Hippocampal formation (tissue), 2 donors: Measurements from ENCODE around the gene COL4A2.

Experiments used
- DNase-seq, 2 donors: peaks; one replicate each; lab custom pipeline; 2025; lab: John Stamatoyannopoulos, UW

Gene COL4A2

DNA sequence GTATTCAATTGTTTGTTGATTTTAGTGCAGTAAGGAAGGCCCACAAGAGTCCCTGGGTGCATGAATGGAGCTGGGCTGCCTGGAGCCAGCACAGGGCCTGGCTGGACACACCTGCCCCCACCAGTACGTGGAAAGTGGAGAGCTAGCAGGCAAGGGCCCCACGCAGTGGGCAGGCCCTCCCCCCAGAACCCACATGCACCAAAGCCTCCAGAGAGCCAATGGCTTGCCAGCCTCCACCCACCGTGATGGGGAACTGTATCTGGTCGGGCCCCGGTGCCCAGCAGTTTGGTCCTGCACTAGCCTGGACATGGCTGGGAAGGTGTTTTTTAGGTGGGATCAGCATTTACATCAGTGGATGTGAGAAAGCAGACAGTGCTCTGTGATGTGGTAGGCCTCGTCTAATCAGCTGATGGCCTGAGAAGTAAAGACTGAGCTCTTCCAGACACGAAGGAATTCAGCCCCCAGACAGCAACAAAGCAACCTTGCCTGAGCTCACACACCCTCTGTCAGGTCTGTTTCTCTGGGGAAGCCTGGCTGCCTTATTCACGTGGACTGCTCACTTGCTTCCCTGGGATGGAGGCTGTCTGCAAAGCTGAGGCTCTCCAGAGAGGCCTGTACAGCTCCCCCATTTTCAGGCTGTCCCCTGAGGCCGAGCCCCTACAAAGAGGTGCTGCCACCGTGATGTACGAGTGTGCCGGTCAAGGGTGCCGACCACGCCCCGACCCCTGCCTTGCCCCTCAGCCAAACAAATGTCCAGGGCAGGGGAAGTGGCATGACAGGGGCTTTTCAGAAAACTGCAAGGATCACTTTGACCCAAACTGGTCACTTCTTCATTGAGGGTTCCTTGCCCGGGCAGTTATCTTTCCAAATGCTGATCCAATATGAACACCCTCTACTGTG, 226.9 kb downstream of the COL4A2 start:
- DNase-seq: no peak

DNA sequence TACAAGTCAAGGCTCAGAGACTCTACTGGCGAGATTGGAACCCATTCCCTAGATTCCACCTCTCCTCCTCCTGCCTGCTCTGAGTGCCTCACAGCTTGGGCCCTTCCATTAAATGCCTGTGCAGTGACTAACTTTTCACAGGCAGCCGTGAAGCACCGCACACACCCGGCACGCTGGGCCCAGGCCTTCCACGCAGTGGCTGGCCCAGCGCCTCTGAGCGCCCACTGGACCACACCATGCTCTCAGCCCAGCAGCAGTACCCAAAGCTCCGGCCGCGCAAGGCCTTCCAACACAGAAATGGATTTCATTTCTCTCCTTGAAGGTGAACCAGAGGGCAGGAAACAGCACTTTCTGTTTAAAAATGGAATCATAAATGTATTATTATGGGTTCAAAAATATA, 228.4 kb downstream of the COL4A2 start:
- no peak for DNase-seq

DNA sequence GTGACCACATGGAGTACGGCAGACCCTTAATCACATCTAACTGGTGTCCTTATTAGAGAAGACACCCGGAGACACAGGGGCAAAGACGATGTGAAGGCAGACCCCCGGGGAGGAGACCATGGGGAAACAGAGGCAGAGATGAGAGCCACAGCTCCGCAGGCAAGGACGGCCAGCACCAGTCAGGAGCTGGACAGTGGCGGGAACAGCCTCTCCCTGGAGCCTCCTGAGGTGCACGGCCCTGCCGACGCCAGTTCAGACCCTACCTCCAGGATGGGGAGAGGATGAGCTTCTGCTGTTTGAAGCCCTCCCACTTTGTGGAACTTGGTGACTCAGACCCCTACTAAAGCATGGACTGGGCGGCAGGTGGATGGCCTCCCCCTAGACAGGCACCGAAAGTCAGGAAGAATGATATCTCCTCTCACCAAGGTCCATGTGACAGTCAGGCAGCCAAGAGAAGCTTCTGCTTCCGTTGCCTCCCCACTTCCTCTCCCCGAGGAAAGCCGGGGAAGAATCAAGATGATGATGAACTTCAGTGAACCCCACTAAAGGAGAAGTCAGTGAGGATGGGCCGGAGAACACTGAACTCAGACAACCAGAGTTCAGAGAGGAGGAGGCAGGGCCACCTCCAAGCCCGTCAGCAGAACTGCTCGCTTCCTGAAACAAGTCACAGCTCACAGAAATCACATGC, 229.1 kb downstream of the COL4A2 start:
- DNase-seq: peak; percentile 12 to 31

DNA sequence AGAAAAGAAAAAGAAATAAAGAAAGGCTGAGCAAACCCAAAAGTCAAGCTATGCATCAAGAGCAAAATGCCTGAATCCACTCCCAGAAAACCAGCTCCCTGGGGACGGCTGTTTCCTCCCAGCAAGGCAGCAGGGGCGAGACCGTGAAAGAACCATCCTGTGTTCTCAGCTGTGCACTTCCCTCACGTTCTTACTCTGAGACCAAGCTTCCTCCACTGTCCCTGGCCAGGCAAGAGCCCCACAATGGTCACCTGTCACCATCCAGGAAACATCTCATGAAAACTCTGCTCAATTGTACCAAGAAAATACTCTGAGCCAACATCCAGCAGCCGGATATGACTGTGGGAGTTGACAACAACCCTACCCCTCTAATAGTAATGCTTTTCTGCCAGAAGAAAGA, 231.5 kb downstream of the COL4A2 start:
- no peak for DNase-seq

DNA sequence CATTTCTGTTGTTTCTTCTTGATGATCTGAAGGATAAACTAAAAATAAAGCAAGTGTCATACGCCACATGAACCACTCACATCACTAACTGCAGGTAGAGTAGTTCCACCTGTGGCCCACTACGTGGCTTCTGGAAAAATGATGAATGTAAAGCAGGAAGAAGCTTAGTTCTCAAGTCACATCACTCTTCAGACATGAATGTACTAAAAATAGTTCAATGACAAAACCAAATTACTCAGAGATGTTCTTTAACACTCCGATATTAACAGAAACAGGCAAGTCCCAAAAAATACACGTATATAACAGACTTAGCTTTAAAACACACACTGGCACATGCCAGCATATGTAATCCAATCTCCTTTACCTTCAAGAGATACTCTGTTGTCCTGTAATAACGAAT, 232.8 kb downstream of the COL4A2 start:
- no peak for DNase-seq

DNA sequence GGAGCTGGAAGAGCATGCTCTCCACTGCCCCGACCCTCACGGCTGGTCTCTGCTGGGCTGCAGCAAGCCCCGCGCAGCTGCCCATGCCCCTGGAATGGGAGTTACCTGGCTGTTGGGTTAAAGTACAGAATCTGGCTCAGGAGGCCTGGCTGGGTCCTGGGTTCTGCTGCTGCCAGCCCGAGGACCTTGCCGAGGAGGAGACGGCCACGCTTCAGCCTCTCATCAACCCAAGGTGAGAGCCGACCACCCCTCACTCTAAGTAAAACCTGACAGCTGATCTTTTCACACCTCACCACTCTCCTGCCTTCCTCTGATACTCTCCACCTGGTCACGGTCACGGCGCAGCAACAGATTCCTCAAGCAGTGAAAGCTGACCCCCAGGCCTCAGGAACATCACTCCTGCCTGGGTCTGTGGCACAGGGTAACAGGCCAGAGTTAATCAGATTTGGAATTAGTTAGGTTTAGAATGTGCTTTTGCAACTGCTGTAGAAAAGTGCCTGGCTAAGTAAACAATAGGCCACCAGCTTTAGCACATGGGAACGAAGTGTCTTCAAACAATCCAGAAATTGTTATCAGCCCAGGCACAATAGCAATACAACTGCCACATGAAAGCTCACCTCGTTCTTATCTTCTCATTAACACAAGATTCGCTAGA, 233.9 kb downstream of the COL4A2 start:
- no peak for DNase-seq

DNA sequence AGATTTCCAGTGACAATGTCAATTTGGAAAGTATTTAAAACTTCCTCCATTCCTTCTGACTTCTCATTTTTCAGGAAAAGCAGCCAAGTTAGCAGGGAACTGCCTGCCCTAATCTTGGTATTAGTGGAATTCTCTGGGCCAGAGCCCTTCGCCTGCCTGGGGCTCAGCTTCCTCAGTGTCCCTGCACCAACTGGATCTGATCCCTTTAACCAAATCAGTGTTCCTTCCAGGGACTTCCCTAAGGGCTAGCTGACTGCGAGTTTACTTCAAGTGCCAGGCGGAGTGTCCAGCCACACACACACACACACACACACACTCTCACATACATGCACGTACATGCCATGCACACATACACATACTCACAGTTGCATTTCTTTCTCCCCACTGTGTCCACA, 234.4 kb downstream of the COL4A2 start:
- no peak for DNase-seq

DNA sequence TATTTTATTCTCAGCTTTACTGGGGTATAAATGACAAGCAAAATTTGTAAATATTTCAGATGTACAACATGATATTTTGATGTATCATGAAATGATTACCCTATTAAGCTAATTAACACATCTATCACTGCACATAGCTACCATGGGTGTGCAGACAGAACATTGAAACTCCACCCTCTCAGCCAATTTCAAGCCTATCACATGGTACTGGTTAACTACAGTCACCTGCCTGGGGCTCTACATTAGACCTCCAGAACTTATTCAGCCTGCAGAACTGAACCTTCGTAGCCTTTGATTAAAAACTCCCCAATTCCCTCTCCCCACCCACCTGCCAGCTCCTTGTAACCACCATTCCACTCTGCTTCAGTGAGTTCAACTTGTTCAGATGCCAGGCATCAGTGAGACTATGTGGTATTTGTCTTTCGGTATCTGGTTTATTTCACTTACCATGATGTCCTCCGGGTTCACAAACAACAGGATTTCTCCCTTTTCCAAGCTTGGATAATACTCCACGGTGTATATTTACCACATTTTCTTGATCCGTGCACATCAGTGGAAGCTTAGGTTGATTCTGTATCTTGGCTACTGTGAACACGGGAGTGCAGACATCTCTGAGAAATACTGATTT, 235.2 kb downstream of the COL4A2 start:
- no peak for DNase-seq

DNA sequence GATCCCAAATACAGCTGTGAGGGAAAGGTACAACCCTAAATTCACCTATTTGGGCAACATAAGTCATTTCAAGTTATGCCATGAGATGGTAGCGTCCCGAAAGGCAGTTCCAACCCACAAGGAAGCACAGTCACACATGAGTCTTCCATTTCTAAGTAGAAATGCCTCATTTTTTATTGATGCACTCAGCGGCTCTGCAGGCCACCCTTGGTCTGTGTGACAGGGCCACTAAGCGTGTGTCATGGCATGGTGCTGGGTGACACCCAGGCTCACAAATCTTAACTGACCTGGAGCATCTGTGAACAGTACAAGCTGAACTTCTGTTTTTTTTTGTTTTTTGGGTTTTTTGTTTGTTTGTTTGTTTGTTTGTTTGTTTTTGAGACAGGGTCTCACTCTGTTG, 239.3 kb downstream of the COL4A2 start:
- DNase-seq: no peak

DNA sequence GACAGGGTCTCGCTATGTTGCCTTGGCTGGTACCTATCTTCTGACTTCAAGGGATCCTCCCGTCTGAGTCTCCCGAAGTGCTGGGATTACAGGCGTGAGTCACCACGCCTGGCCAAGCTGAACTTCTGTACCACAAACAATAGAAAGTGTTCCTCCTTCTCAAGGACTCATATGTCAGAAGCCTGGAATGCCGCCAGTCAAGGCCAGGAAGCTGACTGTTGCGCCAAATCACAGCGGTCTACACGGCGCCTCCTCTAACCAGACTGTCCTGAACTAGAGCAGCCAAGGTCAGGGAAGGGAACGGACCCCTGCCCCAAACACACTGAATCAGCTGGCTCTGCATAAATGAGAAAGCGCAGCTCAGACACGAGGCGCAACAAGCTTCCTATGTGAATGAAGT, 239.8 kb downstream of the COL4A2 start:
- no peak for DNase-seq

DNA sequence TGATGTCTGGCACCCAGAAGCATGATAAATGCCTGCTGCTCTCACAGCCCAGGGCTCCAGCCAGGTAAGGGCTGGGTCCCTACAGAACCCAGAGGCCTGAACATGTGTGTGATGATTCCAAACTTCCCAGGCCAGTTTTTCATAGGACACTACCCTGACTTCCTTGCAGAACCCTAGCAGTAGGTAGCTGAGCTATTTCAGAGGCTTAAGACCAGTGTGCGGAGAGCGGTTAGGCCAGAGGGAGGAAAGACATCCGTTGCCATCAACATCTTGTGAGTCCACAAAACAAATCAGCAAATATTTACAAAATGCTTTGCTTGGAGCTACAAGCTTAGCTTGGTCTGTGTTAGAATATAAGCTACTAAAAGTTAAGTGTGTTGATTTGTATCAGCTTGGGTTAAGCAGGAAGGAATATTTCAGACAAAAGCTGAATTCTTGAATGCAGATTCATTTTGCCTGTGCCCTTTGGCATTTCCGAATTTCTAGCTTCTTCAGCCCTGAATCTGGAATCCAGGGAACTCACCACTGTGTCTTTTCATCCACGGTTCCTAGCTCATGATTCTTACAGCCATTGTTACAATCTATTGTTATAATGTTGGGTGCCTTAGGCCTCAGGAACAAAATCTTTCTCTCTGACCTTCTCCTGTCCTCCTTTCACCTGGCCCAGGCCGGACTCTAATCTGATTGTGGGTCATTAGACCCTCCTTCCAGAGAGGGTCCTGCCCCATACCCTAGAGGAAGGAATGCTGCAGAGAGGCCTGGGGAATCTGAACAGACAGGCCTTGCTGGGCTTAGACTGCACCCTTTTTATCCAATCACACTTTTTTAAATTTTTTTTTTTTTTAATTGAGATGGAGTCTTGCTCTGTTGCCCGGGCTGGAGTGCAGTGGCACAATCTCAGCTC, 242.1 kb downstream of the COL4A2 start:
- DNase-seq: no peak

DNA sequence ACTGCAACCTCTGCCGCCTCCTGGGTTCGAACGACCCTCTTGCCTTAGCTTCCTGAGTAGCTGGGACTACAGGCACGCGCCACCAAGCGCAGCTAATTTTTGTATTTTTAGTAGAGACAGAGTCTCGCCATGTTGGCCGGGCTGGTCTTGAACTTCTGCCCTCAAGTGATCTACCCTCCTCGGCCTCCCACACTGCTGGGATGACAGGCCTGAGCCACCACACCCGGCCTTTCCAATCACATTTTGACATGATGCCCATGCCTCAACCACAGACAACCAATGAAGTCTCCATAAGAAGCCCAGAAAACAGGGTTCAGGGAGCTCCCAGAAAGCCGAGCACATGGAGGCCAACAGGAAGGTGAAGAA, 242.7 kb downstream of the COL4A2 start:
- DNase-seq: no peak

DNA sequence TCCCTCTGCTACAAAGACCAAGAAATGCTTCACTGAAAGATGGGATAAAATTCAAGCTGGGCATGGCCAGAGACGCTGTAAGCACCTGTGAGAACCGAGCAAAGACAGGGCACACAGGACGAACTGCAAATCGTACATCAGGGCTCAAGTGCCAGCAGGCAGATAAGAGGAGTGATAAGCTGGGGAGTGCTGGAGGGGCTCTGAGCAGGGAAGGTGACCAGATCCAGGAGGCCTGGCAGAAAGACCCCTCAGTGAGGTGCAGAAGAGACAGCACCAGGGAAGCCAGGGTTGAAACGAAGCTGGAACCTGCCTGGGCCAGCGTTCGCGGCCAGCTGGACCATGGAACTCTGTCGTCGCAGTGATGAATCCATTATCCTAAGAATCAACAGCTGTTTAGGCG, 244.2 kb downstream of the COL4A2 start:
- DNase-seq: no peak

DNA sequence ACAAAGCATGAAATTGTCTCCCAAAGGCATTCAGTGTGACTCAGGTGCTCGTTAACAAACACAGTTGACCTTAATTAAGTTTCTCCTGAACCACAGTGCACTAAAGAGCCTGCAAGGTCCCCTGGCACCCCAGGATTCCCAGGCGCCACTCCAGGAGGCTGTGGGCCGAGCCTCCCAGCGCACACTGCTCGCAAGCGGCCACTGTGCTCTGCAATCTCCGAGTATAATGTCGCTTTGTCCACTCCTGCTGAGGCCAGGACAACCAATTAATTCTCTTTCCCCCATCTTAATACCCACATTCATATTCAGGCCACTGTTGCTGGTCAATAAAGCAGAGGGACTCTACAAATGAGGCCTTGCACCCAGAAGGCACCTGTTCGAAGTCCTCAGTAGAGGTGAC, 245.7 kb downstream of the COL4A2 start:
- DNase-seq: peak in 1 of 2 donors; percentile 16

DNA sequence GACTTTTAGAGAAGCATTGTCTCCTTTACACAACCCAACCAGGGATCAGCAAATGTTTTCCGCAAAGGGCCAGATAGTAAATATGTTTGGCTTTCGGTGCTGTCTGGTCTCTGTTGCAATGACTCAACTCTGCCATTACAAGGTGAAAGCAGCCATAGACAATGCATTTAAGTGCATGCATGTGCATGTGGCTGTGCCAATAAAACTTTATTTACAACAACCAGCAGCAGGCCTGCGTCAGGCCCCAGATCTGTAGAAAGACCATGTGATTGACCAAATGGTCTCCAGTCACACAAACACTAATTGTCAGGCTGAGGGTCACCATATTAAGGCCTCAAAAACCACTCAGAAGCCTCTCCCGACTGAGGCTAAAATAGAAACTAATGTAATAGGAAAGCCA, 246.3 kb downstream of the COL4A2 start:
- no peak for DNase-seq

DNA sequence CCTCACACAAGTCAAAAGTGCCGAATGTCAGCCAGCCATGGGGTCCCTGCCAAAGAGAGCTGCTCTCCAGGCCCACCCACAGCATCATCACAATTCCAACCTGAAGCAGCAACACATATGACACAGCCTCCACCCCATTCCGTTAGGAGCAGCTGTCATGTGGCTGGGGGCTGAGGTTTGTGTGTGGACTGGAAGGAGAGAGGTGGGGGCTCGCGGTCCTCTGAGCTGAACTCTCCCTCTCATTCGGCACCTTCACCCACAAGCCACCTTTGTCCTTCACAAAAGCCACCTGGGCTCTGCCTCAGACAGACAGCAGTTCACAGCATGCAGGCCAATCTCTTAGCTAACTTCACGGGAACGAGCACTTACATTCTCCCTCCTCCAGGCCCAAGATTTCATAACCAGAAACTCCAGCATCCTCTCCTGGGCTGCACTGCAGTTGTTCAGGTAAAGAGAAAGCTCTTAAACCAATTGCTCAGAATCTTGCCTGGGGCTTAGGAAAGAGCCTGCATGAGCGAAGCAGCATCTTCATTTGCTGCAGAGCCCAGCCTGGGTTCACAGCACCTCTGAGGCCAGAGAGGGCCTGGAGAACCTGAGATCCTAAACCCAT, 247.2 kb downstream of the COL4A2 start:
- DNase-seq: no peak

DNA sequence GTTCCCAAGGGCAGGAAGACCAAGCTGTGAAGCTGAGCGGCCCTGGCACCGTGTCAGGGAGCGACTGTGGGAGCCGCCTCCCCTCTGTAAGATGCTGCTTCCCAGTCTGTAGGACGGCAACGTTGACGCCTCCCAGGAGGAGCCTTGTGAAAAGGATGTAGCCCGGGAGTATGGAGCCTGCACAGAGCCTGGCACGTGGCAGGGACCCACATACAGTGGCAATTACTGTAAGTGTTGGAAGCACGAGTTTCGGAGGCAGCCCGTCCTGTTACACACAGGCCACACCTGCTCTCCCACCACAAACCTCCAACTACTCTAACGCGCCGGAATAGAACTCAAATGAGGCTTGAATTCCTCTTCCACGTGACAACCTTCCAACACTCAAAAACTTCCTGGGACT, 247.9 kb downstream of the COL4A2 start:
- DNase-seq: no peak

DNA sequence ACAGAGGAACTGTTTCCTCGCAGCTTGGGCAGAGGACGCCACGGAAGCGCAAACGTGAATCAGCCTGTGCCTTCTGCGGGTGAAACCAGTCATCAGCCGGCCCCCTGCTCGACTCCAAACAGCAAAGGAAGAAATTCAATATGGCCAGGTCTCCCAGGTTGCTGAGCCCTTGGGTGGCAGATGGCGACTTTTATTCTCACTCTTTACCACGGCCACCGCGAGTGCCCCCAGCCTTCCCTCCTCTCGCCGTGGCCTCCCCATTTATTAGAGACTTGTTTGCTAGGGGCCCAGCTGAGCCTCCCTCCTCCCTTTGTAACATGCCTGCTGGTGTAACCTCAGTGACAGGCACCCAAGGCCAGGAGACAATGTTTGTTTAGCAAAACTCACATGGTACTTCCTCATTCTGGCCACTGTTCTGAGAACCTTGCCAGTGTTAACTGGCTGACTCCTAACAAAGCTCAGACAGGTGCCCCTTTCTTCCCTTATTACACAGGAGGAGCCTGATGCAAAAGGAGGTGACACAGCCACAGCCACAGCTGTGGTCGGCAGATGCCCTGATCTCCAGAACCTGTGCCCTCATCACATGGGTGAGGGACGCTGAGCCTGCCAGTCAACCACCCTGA, 248.6 kb downstream of the COL4A2 start:
- no peak for DNase-seq

DNA sequence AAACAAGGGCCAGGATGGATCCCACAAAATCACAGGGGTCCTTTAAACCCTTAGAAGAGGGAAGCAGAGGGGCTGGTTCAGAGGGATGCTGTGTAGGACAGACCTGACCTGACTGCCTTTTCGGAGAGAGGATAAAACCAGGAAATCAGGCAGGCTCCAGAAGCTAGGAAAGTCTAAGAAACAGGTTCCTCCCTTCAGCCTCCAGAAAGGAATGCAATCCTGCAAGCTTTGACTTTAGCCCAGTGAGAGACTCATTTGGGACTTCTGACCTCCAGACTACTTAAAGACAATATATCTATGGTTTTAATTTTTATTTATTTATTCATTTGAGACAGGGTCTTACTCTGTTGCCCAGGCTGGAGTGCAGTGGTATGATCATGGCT, 249.1 kb downstream of the COL4A2 start:
- DNase-seq: no peak

DNA sequence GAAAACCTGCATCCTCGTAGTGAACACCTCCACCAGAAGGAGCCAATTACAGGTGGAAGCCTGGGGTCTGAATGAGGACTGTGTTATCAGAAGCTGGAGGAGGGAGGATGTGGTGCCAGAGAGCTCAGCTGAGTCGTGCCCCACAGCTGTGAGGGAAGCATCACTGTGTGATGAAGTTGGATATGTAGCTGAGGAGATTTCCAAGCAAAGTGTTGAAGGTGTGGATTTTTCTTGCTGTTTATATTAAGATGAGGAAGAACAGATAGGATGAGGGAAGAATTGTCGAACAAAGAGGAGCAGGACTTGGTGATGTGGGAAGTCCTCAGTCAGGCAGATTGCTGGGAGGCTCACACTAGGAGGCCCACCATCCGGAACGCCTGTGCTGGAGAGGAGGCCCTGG, 250.0 kb downstream of the COL4A2 start:
- DNase-seq: no peak
